ENCODE results near the gene PMP22. TPM values are rescaled to one million over a fixed set of nuclear protein-coding genes. Genes with fewer than 3 reads are reported as not detected.
"Not testable (repeated sequence)": the region's sequence is repeated elsewhere in the genome, so short reads cannot be mapped to it uniquely, and the experiment has no call there.

PMP22 gene
- total RNA-seq, 8 experiments from 2014 or later, result 0.46 to 106 (median 12.2) TPM

- 63 to 100% (median 93%) methylated on average over 1 to 2 of the region's 2 CpGs; no CpG with 5 or more reads in 1 of the 10 experiments for WGBS, 10 experiments
Observed at GRCh38 chr17:15216481-15216880, 48.6 kb downstream of the PMP22 start.

GRCh38 chr17:15213381-15214087, 51.6 kb downstream of the PMP22 start:
- Histone ChIP-seq H3K27ac (no peak overlapping the region), H3K4me1 (replicated peaks in 1 of 2) (no peaks in the 10 kb centered on the region), H3K4me3 (no peak overlapping the region)
- peak in 3 of 8 experiments; percentile 48 to 65 (median 65) for ATAC-seq (replicated peaks in 6 of 8)
- in situ Hi-C loops (cut with MboI; ENCODE audit: low pct_unique_long_range_greater_than_20kb in 2 of 9, low sequenced_read_pairs in 9 of 9, unreplicated experiment in 9 of 9), result no loop called here
- WGBS, 10 experiments, result 33 to 100% (median 78%) methylated on average over 1 to 5 of the region's 5 CpGs; no CpG with 5 or more reads in 2 of the 10 experiments

More at GRCh38 chr17:15216481-15216880, 48.6 kb downstream of the PMP22 start:
- Histone ChIP-seq H3K4me1 (replicated peaks in 1 of 2) (no peaks in the 10 kb centered on the region), H3K27ac (no peak overlapping the region), H3K4me3 (no peak overlapping the region)
- ATAC-seq (replicated peaks in 6 of 8), result no peak
- in situ Hi-C loops (cut with MboI; ENCODE audit: low pct_unique_long_range_greater_than_20kb in 2 of 9, low sequenced_read_pairs in 9 of 9, unreplicated experiment in 9 of 9), result no loop called here

GRCh38 chr17:15210247-15210646, 54.9 kb downstream of the PMP22 start:
- in situ Hi-C loops (cut with MboI; ENCODE audit: low pct_unique_long_range_greater_than_20kb in 2 of 9, low sequenced_read_pairs in 9 of 9, unreplicated experiment in 9 of 9), result no loop called here
- no peak overlapping the region for H3K27ac ChIP-seq

GRCh38 chr17:15203062-15203461, 62.1 kb downstream of the PMP22 start:
- H3K4me3 ChIP-seq; ATAC-seq (replicated peaks in 6 of 8); H3K27ac ChIP-seq; H3K4me1 ChIP-seq (replicated peaks in 1 of 2); in situ Hi-C loops (cut with MboI; ENCODE audit: low pct_unique_long_range_greater_than_20kb in 2 of 9, low sequenced_read_pairs in 9 of 9, unreplicated experiment in 9 of 9): not testable (repeated sequence)
- WGBS, 10 experiments, result 90 to 100% methylated on average over 1 to 2 of the region's 2 CpGs; no CpG with 5 or more reads in 8 of the 10 experiments

More at GRCh38 chr17:15210247-15210646, 54.9 kb downstream of the PMP22 start:
- Histone ChIP-seq H3K4me3 (no peak overlapping the region), H3K4me1 (replicated peaks in 1 of 2) (no peaks in the 10 kb centered on the region)
- WGBS, 10 experiments, result 63 to 100% (median 100%) methylated on average over 1 of the region's 1 CpG; no CpG with 5 or more reads in 4 of the 10 experiments
- ATAC-seq (replicated peaks in 6 of 8), result no peak

- 25 to 100% (median 73%) methylated on average over 1 to 2 of the region's 2 CpGs; no CpG with 5 or more reads in 3 of the 10 experiments for WGBS, 10 experiments
- H3K4me1 ChIP-seq (replicated peaks in 1 of 2); in situ Hi-C loops (cut with MboI; ENCODE audit: low pct_unique_long_range_greater_than_20kb in 2 of 9, low sequenced_read_pairs in 9 of 9, unreplicated experiment in 9 of 9); ATAC-seq (replicated peaks in 6 of 8); H3K27ac ChIP-seq; H3K4me3 ChIP-seq: not testable (repeated sequence)
Observed at GRCh38 chr17:15200574-15200973, 64.6 kb downstream of the PMP22 start.

- WGBS, 10 experiments, result 18 to 100% (median 91%) methylated on average over 2 to 3 of the region's 3 CpGs; no CpG with 5 or more reads in 4 of the 10 experiments
- no peak for ATAC-seq (replicated peaks in 6 of 8)
- Histone ChIP-seq H3K4me1 (replicated peaks in 1 of 2) (peaks cover 0 to 9% of the 10 kb centered on the region in 2 donors), H3K27ac (no peak overlapping the region), H3K4me3 (no peak overlapping the region)
- in situ Hi-C loops (cut with MboI; ENCODE audit: low pct_unique_long_range_greater_than_20kb in 2 of 9, low sequenced_read_pairs in 9 of 9, unreplicated experiment in 9 of 9), result no loop called here
Observed at GRCh38 chr17:15197229-15197628, 67.9 kb downstream of the PMP22 start.

- Histone ChIP-seq H3K27ac (no peak overlapping the region), H3K4me3 (no peak overlapping the region), H3K4me1 (replicated peaks in 1 of 2) (peaks cover 0 to 9% of the 10 kb centered on the region in 2 donors)
- in situ Hi-C loops (cut with MboI; ENCODE audit: low pct_unique_long_range_greater_than_20kb in 2 of 9, low sequenced_read_pairs in 9 of 9, unreplicated experiment in 9 of 9), result no loop called here
- 0 to 80% (median 50%) methylated on average over 1 of the region's 1 CpG; no CpG with 5 or more reads in 3 of the 10 experiments for WGBS, 10 experiments
- peak in 6 of 8 experiments; percentile 16 to 49 (median 29) for ATAC-seq (replicated peaks in 6 of 8)
Observed at GRCh38 chr17:15194859-15195277, 70.3 kb downstream of the PMP22 start.

GRCh38 chr17:15185625-15185991, 79.5 kb downstream of the PMP22 start:
- no peak overlapping the region for H3K4me3 ChIP-seq
- no peaks in the 10 kb centered on the region for H3K4me1 ChIP-seq (replicated peaks in 1 of 2)
- 0 to 72% (median 41%) methylated on average over 1 to 4 of the region's 4 CpGs for WGBS, 10 experiments
- H3K27ac ChIP-seq, result no peak overlapping the region
- in situ Hi-C loops (cut with MboI; ENCODE audit: low pct_unique_long_range_greater_than_20kb in 2 of 9, low sequenced_read_pairs in 9 of 9, unreplicated experiment in 9 of 9), result no loop called here
- peak; percentile 52 to 100 (median 68) for ATAC-seq (replicated peaks in 6 of 8)

DNA sequence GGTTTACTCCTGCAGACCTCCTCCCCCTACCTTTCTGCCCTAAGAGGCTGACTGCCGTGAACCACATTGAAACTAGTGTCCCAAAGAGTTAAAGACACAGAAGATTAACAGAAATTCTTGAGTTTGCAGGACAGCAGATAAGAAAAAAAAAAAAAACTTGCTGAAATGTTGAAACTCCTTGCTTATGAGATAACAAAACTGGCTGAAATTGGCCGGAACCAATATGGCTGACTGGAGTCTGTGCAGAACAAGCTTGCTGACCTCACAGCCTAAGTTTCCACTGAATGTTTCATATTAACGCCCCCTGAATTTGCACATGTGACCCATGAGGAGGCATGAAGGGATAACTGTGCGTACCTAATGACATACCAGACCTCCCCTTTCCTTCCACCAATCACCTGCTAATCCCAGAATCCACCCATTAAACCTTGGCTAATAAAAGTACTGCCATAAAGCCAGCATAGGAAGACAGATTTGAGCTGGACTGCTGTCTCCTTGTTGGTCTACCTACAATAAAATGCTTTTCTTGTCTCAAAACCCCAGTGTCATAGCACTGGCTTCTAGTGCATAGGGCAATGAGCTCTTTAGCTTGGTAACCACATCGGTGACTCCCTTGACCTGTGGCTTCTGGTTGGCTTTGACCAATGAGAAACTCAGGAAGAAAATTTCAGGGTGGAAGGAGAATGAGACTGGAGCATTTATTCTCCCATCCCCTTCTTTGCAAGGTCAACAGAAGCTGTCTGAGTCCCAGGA, 80.1 kb downstream of the PMP22 start:
- peaks cover 0 to 5% of the 10 kb centered on the region in 2 donors for H3K4me1 ChIP-seq (replicated peaks in 1 of 2)
- in situ Hi-C loops (cut with MboI; ENCODE audit: low pct_unique_long_range_greater_than_20kb in 2 of 9, low sequenced_read_pairs in 9 of 9, unreplicated experiment in 9 of 9), result no loop called here
- no peak overlapping the region for H3K4me3 ChIP-seq
- 58 to 100% (median 87%) methylated on average over 1 to 5 of the region's 5 CpGs for WGBS, 10 experiments
- ATAC-seq (replicated peaks in 6 of 8), result peak in 1 of 8 experiments; percentile 16
- no peak overlapping the region for H3K27ac ChIP-seq

DNA sequence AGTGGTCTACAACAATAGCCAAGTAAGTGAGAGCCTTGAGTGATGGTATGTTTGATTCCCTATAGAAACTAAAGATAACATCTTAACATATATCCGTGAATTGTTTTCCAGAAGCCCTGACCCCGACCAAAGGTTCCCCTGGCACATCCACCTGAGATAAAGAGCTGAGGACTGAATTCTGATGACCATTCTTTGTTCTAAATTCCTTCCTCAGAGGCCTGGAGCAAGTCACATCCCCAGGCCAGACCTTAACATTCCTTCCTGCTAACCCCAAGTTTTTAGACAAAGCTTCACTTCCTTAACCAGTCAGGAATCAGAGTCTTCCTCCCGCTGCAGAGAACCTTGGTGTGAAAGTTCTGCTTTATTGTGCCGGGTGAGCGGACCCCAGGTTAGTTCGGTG, 83.3 kb downstream of the PMP22 start:
- Histone ChIP-seq H3K4me1 (replicated peaks in 1 of 2) (peaks cover 6 to 7% of the 10 kb centered on the region in 2 donors), H3K4me3 (no peak overlapping the region), H3K27ac (no peak overlapping the region)
- WGBS, 10 experiments, result 80 to 100% (median 96%) methylated on average over 1 to 5 of the region's 6 CpGs; no CpG with 5 or more reads in 1 of the 10 experiments
- no peak for ATAC-seq (replicated peaks in 6 of 8)
- in situ Hi-C loops (cut with MboI; ENCODE audit: low pct_unique_long_range_greater_than_20kb in 2 of 9, low sequenced_read_pairs in 9 of 9, unreplicated experiment in 9 of 9), result no loop called here

GRCh38 chr17:15181333-15181732, 83.8 kb downstream of the PMP22 start:
- Histone ChIP-seq H3K4me1 (replicated peaks in 1 of 2) (peaks cover 6 to 7% of the 10 kb centered on the region in 2 donors), H3K27ac (no peak overlapping the region), H3K4me3 (no peak overlapping the region)
- in situ Hi-C loops (cut with MboI; ENCODE audit: low pct_unique_long_range_greater_than_20kb in 2 of 9, low sequenced_read_pairs in 9 of 9, unreplicated experiment in 9 of 9), result no loop called here
- no peak for ATAC-seq (replicated peaks in 6 of 8)
- WGBS, 10 experiments, result 41 to 95% (median 89%) methylated on average over 1 to 6 of the region's 8 CpGs; no CpG with 5 or more reads in 3 of the 10 experiments

DNA sequence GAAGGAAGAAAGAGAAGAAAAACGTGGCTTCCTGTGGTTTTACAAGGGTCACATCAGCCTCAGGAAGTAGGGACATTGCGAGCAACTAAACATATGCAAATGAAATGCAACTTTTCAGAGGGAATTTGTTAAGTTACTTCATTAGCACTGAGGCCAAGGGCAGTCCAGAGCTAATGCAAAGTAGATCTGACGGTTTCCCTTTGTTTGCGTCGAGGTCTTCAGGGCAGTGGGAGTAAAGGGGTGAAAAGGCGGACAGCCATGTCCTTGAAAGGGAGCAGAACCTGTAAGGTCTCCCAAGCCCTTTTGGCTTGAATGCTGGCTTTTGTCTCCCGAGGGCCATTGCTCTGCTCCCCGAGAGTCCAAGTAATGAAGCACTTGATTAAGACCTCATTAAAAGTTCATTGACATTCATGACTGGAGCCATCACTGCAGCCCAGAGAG, 85.0 kb downstream of the PMP22 start:
- ATAC-seq (replicated peaks in 6 of 8), result peak in 6 of 8 experiments; percentile 37 to 86 (median 62)
- in situ Hi-C loops (cut with MboI; ENCODE audit: low pct_unique_long_range_greater_than_20kb in 2 of 9, low sequenced_read_pairs in 9 of 9, unreplicated experiment in 9 of 9), result no loop called here
- Histone ChIP-seq H3K4me3 (no peak overlapping the region), H3K27ac (no peak overlapping the region), H3K4me1 (replicated peaks in 1 of 2) (peaks cover 6 to 7% of the 10 kb centered on the region in 2 donors)
- WGBS, 10 experiments, result 20 to 70% (median 46%) methylated on average over 1 to 7 of the region's 8 CpGs

Data from motor neuron (in vitro differentiated cells).